HepG2 (cell line): Measurements from ENCODE around the gene RHOT1. TPM values are rescaled to one million over a fixed set of nuclear protein-coding genes. Genes with fewer than 3 reads are reported as not detected.

Source experiments
- ARID5B ChIP-seq: IDR thresholded peaks from 2 replicates; pipeline ENCODE4 v1.4.0; 2020; ENCODE audit warnings: mild to moderate bottlenecking, missing genetic modification reagents
- CREB3 ChIP-seq: sonication (generic); formaldehyde crosslinking; IDR thresholded peaks from 2 replicates; pipeline ENCODE4 v1.5.0; 2020; ENCODE audit warnings: missing genetic modification reagents
- DMAP1 ChIP-seq: IDR thresholded peaks from 2 replicates; pipeline ENCODE4 v1.6.1; 2016
- MAFF ChIP-seq: IDR thresholded peaks from 2 replicates; pipeline ENCODE4 v1.6.1; 2011; ENCODE audit warnings: low read depth, low read length, improper control_type of control experiment
- NFAT5 ChIP-seq: sonication (generic); formaldehyde crosslinking; IDR thresholded peaks from 2 replicates; pipeline ENCODE4 v1.4.0; 2020; ENCODE audit warnings: missing genetic modification reagents
- POLR2A ChIP-seq, 2 experiments: IDR thresholded peaks; 2 replicates each; pipeline ENCODE4 v1.6.1; 2011; ENCODE audit warnings: low read depth in 2 of 2, low read length in 2 of 2, mild to moderate bottlenecking in 1 of 2, moderate library complexity in 1 of 2; ENCODE audit not compliant: insufficient read depth in 1 of 2
- RAD21 ChIP-seq: fragments of 450-650 bp; formaldehyde crosslinking; IDR thresholded peaks from 2 replicates; pipeline ENCODE4 v1.5.0; 2020; ENCODE audit warnings: mild to moderate bottlenecking
- ZNF142 ChIP-seq: sonication (generic); formaldehyde crosslinking; IDR thresholded peaks from 2 replicates; pipeline ENCODE4 v1.4.0; 2020; ENCODE audit warnings: missing genetic modification reagents
- ZNF777 ChIP-seq: sonication (generic); formaldehyde crosslinking; IDR thresholded peaks from 2 replicates; pipeline ENCODE4 v1.4.0; 2020; ENCODE audit warnings: missing genetic modification reagents
- polyA plus RNA-seq, 8 experiments: library from polyadenylated mRNA; depleted of rRNA in 3 of 8; stranded (reverse) in 7 of 8; unstranded in 1 of 8; fragments of >200 nt; fragmentation: Illumina TruSeq in 4 of 8; extraction: Trizol in 4 of 8; gene quantifications; 2 replicates each; pipeline versions ENCODE4 v1.2.1 to v1.2.3, GENCODE V29; 2011 to 2016; ENCODE audit warnings: low read depth in 4 of 8, missing spikeins in 1 of 8, mixed read lengths in 1 of 8; ENCODE audit not compliant: insufficient read depth in 1 of 8
- total RNA-seq, 5 experiments: library from RNA; depleted of rRNA; stranded (reverse); fragments of >200 nt; fragmentation: Illumina TruSeq; extraction: Trizol; gene quantifications; 2 replicates each; pipeline ENCODE4 v1.2.3, GENCODE V29; 2016; ENCODE audit warnings: low read depth in 1 of 5

The RHOT1 gene
- total and polyA plus RNA-seq, 2 of the 13 experiments (the other 11 are each of a cell fraction or from before 2014, with no cell fraction given): 25.6 to 41.5 TPM

- TF ChIP-seq ZNF142 (peak; percentile 70; the same call in 1 of the 2 replicates), ARID5B (CRISPR knock-in tag) (peak; percentile 52; the same call in 1 of the 2 replicates), POLR2A (IDR thresholded peaks at IDR 0.05; ENCODE audit: insufficient read depth in 1 of 2, low read depth in 2 of 2, low read length in 2 of 2) (peak; percentile 46 to 54; a peak in 3 of 4 replicates), ZNF777 (CRISPR knock-in tag) (no peak), MAFF (no peak), RAD21 (CRISPR knock-in tag) (no peak), NFAT5 (CRISPR knock-in tag) (no peak), CREB3 (CRISPR knock-in tag) (no peak), DMAP1 (CRISPR knock-in tag) (0 out of 2 replicates have a peak, but pooled peaks have one; percentile 22)
Observed at GRCh38 chr17:32142038-32142856, at the start of gene RHOT1 (continued).
